GM19397 (cell line): ENCODE data around the gene ADAD2.

Experiments used
- ATAC-seq: cut with Tn5 transposase; IDR thresholded peaks from one replicate; pipeline ENCODE4 v1.9.1; 2021; ENCODE audit warnings: mild to moderate bottlenecking, moderate library complexity; ENCODE audit not compliant: unreplicated experiment

Gene ADAD2

GRCh38 chr16:84220851-84221250, 29.9 kb downstream of the ADAD2 start:
- no peak for ATAC-seq

GRCh38 chr16:84223456-84223855, 32.5 kb downstream of the ADAD2 start:
- ATAC-seq = no peak

- no peak for ATAC-seq
These were observed 33.6 kb downstream of the ADAD2 start for GRCh38 chr16:84224554-84224953.

GRCh38 chr16:84225126-84225525, 34.2 kb downstream of the ADAD2 start:
- ATAC-seq = no peak

GRCh38 chr16:84225571-84225970, 34.6 kb downstream of the ADAD2 start:
- no peak for ATAC-seq

- ATAC-seq = no peak
These were observed 35.1 kb downstream of the ADAD2 start for GRCh38 chr16:84226026-84226425.

GRCh38 chr16:84227548-84227947, 36.6 kb downstream of the ADAD2 start:
- ATAC-seq = no peak

GRCh38 chr16:84228256-84228838, 37.4 kb downstream of the ADAD2 start:
- ATAC-seq = no peak

- no peak for ATAC-seq
These were observed 38.5 kb downstream of the ADAD2 start for GRCh38 chr16:84229471-84229870.

- ATAC-seq = no peak
These were observed 41.1 kb downstream of the ADAD2 start for GRCh38 chr16:84232060-84232459.

GRCh38 chr16:84232969-84233368, 42.0 kb downstream of the ADAD2 start:
- no peak for ATAC-seq

GRCh38 chr16:84233748-84234147, 42.8 kb downstream of the ADAD2 start:
- ATAC-seq = no peak

- ATAC-seq = no peak
These were observed 43.6 kb downstream of the ADAD2 start for GRCh38 chr16:84234321-84235241.

GRCh38 chr16:84236671-84237070, 45.7 kb downstream of the ADAD2 start:
- no peak for ATAC-seq

- ATAC-seq = no peak
These were observed 47.2 kb downstream of the ADAD2 start for GRCh38 chr16:84237994-84238750.

- no peak for ATAC-seq
These were observed 48.3 kb downstream of the ADAD2 start for GRCh38 chr16:84239141-84239769.

GRCh38 chr16:84239909-84240308, 49.0 kb downstream of the ADAD2 start, which contains the start of gene KCNG4:
Gene KCNG4 (minus strand): TSS chr16:84240012. CDS start chr16:84237485, 2,527 bp downstream.
- no peak for ATAC-seq

GRCh38 chr16:84240455-84240854, 49.5 kb downstream of the ADAD2 start:
- ATAC-seq = no peak

- no peak for ATAC-seq
These were observed 50.8 kb downstream of the ADAD2 start for GRCh38 chr16:84241778-84242177.

- ATAC-seq = no peak
These were observed 51.9 kb downstream of the ADAD2 start for GRCh38 chr16:84242839-84243238.

GRCh38 chr16:84243732-84244131, 52.8 kb downstream of the ADAD2 start:
- ATAC-seq = no peak
